Measurements from ENCODE around the gene AGPS.

GRCh38 chr2:177398791-177399190 is 6.2 kb downstream of the AGPS start:
- TF ChIP-seq CTCF (IDR thresholded peaks at IDR 0.05) (no peak), ZFX (IDR thresholded peaks at IDR 0.05; ENCODE audit: borderline replicate concordance) (no peak)

All from 22Rv1 (cell line).